Muscle of arm (tissue), 12 donors: ENCODE data around the gene DDX27. TPM values are rescaled to one million over a fixed set of nuclear protein-coding genes. Genes with fewer than 3 reads are reported as not detected.
"Not testable (repeated sequence)": the region's sequence is repeated elsewhere in the genome, so short reads cannot be mapped to it uniquely, and the experiment has no call there.

Experiments used
- DNase-seq: peaks from one replicate; pipeline ENCODE4 v3.0.0-alpha.2; 2013
- polyA plus RNA-seq, 12 donors: library from polyadenylated mRNA; unstranded; fragments of 120-200 nt; gene quantifications; one replicate each; pipeline ENCODE4 v1.2.1, GENCODE V29; 2013; ENCODE audit not compliant: insufficient read length in 12 of 12

Gene DDX27
- polyA plus RNA-seq, 12 donors: 23.6 to 44.0 (median 29.4) TPM; not detected in 1

GRCh38 chr20:49192944-49193518 is 26.2 kb upstream of the DDX27 start:
- not testable (repeated sequence) for DNase-seq

- no peak for DNase-seq
Measured at GRCh38 chr20:49199729-49200293, 19.4 kb upstream of the DDX27 start.

GRCh38 chr20:49203011-49203410 is 16.2 kb upstream of the DDX27 start:
- no peak for DNase-seq

- no peak for DNase-seq
Measured at GRCh38 chr20:49203746-49204145, 15.5 kb upstream of the DDX27 start.

- DNase-seq: no peak
Measured at GRCh38 chr20:49207076-49207475, 12.1 kb upstream of the DDX27 start.

- no peak for DNase-seq
Measured at GRCh38 chr20:49210101-49210756, 9.0 kb upstream of the DDX27 start.

GRCh38 chr20:49210757-49211110 is 8.5 kb upstream of the DDX27 start:
- no peak for DNase-seq

GRCh38 chr20:49214571-49214970 is 4.6 kb upstream of the DDX27 start:
- no peak for DNase-seq

- no peak for DNase-seq
Measured at GRCh38 chr20:49215232-49215631, 4.0 kb upstream of the DDX27 start.

GRCh38 chr20:49216991-49217578 is 2.1 kb upstream of the DDX27 start:
- peak; percentile 91 for DNase-seq

- DNase-seq: not testable (repeated sequence)
Measured at GRCh38 chr20:49218739-49219090, 501 bp upstream of the DDX27 start.

GRCh38 chr20:49219924-49220831 is 962 bp downstream of the DDX27 start:
- no peak for DNase-seq

- DNase-seq: no peak
Measured at GRCh38 chr20:49225896-49226295, 6.7 kb downstream of the DDX27 start.

- no peak for DNase-seq
Measured at GRCh38 chr20:49228676-49229075, 9.5 kb downstream of the DDX27 start.

GRCh38 chr20:49229381-49229780 is 10.2 kb downstream of the DDX27 start:
- DNase-seq: no peak

- no peak for DNase-seq
Measured at GRCh38 chr20:49230021-49230420, 10.8 kb downstream of the DDX27 start.

- no peak for DNase-seq
Measured at GRCh38 chr20:49230561-49231133, 11.4 kb downstream of the DDX27 start.

- DNase-seq: no peak
Measured at GRCh38 chr20:49231471-49231870, 12.3 kb downstream of the DDX27 start.

GRCh38 chr20:49233226-49233625 is 14.0 kb downstream of the DDX27 start:
- DNase-seq: no peak

- DNase-seq: no peak
Measured at GRCh38 chr20:49234831-49235230, 15.6 kb downstream of the DDX27 start.

GRCh38 chr20:49236301-49236700 is 17.1 kb downstream of the DDX27 start:
- no peak for DNase-seq

- no peak for DNase-seq
Measured at GRCh38 chr20:49237531-49237930, 18.3 kb downstream of the DDX27 start.
